Activated CD4-positive, alpha-beta T cell treated with anti-CD3 and anti-CD28 coated beads, Interleukin-2, amount 50 U/mL, for 48 hours (primary cell): ENCODE data around the gene S1PR2.

Source experiments
- DNase-seq, 2 experiments: peaks; one replicate each; pipeline ENCODE4 v3.0.0-alpha.2; 2020

The S1PR2 gene

DNA sequence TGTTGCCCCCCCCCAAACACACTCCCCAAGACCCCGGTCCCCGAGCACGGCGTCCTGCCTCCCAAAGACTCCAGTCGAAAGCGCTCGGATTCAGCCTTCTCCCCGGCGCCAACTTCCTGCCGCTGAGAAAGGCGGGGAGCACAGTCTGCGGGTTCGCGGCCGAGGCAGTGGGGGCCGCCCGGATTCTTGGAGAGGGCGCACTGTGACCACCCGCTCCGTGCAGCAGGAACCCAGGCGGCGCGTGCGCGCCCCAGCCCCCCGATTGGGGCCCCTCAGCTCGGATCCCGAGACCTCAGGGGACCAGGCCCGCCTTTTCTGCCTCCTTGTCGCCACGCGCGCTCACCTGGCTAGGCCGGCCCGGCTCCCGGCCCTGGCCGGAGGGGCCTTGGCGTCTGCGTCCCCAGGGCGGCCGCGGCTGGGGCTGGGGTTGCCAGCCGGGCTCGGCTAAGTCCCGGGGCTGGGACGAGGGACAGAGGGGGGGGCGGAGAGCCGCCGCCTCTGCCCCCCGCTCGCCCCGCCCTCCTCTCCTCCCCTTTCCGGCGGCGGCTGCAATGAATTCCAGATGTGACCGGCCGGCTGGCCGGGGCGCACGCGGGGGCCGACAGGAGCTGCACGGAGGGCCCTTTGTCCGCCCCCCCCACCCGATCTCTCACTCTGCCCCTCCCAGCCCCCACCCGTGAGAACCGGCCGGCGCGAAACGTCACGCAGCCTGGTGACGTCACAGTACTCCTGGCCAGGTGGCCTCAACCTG is at the start of gene S1PR2:
Gene S1PR2 (minus strand): TSS at position 471 of the 751 bp plus-strand sequence. CDS start 6,426 bp downstream, outside the sequence.
- peak; percentile 77 to 80 for DNase-seq

- no peak for DNase-seq
These were observed 48.8 kb upstream of the S1PR2 start for GRCh38 chr19:10279737-10280442.

DNA sequence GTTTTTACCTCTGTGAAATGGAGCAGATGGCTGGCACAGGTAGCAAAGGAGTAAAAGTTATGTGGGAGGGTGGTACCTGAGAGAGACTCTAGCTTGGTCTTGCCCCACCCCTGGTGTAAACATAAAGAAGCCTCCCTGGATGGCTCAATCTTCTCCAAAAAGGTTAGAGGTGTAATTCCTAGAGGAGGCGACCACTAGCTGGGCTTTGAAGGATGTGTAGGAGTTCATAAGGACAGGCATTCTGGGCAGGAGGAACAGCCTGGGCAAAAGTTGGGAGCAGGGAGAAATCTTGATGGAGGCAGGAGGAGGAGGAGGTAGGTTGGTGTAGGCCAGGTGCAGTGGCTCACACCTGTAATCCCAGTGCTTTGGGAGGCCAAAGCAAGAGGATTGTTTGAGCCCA is 47.8 kb upstream of the S1PR2 start:
- DNase-seq, result no peak

- DNase-seq, result no peak
These were observed 46.9 kb upstream of the S1PR2 start for GRCh38 chr19:10277795-10278589.

GRCh38 chr19:10274589-10274988 is 43.5 kb upstream of the S1PR2 start:
- DNase-seq, result no peak

GRCh38 chr19:10271543-10272086 is 40.5 kb upstream of the S1PR2 start:
- peak; percentile 36 to 56 for DNase-seq

GRCh38 chr19:10270616-10271394 is 39.7 kb upstream of the S1PR2 start, which contains the start of gene ICAM1:
ICAM1 (plus strand) TSS chr19:10271120; CDS start chr19:10271160, 40 bp downstream.
- DNase-seq, result peak; percentile 82 to 87

DNA sequence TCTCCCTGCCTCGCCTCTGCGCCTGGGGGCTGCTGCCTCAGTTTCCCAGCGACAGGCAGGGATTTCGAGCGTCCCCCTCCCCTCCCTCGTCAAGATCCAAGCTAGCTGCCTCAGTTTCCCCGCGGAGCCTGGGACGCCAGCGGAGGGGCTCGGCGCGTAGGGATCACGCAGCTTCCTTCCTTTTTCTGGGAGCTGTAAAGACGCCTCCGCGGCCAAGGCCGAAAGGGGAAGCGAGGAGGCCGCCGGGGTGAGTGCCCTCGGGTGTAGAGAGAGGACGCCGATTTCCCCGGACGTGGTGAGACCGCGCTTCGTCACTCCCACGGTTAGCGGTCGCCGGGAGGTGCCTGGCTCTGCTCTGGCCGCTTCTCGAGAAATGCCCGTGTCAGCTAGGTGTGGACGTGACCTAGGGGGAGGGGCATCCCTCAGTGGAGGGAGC is 39.1 kb upstream of the S1PR2 start:
- DNase-seq, result peak; percentile 84 to 89

- DNase-seq, result peak; percentile 94 to 96
These were observed 38.4 kb upstream of the S1PR2 start for GRCh38 chr19:10269333-10270179.

- DNase-seq, result no peak
These were observed 36.9 kb upstream of the S1PR2 start for GRCh38 chr19:10268071-10268470.

GRCh38 chr19:10266706-10267105 is 35.6 kb upstream of the S1PR2 start:
- no peak for DNase-seq

DNA sequence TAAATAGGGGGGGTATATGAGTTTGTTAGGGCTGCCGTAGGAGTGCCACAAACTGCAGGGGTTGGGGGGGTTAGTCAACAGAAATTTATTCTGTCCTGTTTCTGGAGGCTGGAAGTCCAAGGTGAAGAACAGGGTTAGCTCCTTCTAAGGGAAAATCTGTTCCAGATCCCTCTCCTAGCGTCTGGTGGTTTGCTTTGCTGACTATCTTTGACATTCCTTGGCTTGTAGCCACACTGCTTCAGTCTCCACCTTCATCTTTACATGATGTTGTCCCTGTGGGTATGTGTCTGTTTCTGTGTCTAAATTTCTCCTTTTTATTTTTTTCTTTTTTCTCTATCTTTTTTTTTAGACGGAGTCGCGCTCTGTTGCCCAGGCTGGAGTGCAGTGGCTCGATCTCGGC is 31.6 kb upstream of the S1PR2 start:
- DNase-seq, result no peak

GRCh38 chr19:10260141-10260584 is 29.0 kb upstream of the S1PR2 start:
- DNase-seq, result peak; percentile 77 to 84

DNA sequence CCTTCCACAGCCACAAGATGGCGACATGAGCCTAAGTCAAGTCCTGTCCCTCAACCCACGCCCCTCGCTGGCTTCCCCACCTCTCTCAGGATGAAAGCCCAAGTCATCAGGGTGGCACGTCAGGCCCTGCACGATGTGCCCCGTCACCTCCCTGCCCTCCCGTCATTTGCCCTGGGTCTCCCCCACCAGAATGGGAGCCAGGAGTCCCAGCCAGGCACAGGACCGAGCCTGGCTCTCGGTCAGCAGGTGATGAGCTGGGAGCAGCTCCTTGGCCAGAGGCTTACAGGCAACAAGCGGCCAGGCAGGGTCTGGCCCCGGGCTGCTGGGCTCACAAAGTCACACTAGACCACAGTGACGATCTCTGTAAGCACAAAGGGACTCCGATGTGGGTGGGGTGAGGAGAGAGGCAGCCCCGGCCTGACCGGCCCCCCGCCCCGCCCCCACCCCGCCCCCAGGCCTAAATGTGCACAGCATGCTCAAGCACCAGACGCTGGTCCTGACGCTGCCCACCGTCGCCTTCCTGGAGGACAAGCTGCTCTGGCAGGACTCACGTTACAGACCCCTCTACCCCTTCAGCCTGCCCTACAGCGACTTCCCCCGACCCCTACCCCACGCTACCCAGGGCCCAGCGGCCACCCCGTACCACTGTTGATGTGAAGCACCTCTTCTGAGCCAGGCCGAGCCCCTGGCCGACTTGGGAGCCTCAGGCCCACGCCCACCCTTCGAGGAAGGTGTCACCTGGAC is 28.2 kb upstream of the S1PR2 start:
- DNase-seq, result peak; percentile 98 to 99

DNA sequence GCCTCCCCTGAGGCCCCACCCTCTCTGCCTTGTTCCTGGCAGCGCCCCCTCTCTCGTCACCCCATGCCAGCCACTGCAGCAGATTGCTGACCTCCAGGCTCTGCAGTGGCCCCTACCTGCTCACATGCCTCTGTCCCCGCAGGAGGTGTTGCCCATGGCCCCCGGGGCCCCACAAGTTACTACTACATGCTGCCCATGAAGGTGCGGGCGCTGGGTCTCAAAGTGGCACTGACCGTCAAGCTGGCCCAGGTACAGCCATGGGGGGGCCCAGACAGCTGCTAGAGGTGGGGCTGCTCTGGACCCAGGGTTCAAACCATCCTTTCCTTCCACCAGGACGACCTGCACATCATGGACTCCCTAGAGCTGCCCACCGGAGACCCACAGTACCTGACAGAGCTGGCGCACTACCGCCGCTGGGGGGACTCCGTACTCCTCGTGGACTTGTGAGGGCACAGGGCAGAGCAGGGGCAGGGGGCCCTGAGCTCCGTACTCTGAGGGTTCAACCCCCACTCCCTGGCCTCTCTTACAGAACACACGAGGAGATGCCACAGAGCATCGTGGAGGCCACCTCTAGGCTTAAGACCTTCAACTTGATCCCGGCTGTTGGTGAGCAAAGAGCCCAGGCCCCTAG is 27.1 kb upstream of the S1PR2 start:
- DNase-seq, result no peak

DNA sequence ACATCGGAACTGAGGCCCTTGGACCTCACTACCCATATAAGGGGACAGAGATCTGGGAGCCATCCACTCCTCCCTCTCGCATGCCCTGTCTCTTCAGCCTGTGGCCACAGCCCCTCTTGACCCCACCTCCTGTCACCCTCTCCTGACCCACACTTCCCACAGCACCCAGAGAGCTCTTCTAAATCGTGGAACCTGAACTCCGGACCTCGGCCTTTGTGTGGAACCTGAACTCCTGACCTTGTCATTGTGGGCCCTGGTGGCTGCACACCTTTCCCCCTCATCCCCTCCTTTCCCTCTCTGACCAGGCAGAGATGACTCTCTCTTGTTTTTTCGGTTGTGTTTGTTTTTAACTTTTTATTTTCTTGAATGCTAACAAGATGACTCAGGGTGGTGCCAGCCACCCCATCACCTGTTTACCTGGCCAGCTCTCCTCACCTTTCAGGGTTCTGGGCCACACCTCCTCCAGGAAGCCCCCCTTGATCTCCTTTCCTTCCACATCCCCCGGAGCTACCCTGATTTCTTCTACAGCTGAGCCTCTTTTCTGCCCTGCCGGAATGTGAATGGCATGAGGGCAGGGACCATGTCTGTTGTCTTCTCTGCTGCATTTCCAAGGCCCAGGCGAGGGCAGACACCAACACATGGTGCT is 26.0 kb upstream of the S1PR2 start:
- DNase-seq, result no peak

- no peak for DNase-seq
These were observed 25.4 kb upstream of the S1PR2 start for GRCh38 chr19:10256551-10256950.

GRCh38 chr19:10255358-10255757 is 24.2 kb upstream of the S1PR2 start:
- no peak for DNase-seq

DNA sequence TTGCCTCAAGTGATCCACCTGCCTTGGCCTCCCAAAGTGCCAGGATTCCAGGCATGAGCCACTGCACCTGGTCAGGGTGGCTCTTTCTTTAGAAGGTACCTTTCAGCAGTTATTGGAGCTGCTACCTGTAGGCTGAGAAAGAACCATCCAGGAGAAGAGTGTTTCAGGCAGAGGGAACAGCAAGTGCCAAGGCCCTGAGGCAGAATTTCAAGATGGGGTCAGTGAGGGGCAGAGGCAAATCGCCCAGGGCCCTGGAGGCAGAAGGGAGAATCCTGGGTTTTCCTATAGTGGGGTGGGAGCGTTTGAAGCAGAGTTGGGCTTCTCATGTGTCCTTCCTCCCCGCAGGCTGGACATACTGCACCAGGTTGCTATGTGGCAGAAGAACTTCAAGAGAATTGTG is 23.1 kb upstream of the S1PR2 start:
- no peak for DNase-seq
